ENCODE data around the gene RSRP1.
"Not testable (repeated sequence)": the region's sequence is repeated elsewhere in the genome, so short reads cannot be mapped to it uniquely, and the experiment has no call there.

GRCh38 chr1:25287164-25287563 lies 39.9 kb upstream of the RSRP1 start:
- TF ChIP-seq, protein P1, sequence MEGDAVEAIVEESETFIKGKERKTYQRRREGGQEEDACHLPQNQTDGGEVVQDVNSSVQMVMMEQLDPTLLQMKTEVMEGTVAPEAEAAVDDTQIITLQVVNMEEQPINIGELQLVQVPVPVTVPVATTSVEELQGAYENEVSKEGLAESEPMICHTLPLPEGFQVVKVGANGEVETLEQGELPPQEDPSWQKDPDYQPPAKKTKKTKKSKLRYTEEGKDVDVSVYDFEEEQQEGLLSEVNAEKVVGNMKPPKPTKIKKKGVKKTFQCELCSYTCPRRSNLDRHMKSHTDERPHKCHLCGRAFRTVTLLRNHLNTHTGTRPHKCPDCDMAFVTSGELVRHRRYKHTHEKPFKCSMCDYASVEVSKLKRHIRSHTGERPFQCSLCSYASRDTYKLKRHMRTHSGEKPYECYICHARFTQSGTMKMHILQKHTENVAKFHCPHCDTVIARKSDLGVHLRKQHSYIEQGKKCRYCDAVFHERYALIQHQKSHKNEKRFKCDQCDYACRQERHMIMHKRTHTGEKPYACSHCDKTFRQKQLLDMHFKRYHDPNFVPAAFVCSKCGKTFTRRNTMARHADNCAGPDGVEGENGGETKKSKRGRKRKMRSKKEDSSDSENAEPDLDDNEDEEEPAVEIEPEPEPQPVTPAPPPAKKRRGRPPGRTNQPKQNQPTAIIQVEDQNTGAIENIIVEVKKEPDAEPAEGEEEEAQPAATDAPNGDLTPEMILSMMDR (IDR thresholded peaks at IDR 0.05), result not testable (repeated sequence)
- TF ChIP-seq POLR2A (IDR thresholded peaks at IDR 0.05), result not testable (repeated sequence)

All from esophagus squamous epithelium (tissue), 4 donors.